Fibroblast of peridontal ligament (primary cell): ENCODE data around the gene MSRB1.
A peak's percentile ranks its signal among the peaks of the same experiment; 100 is the strongest.

ENCODE experiments used
- DNase-seq: peaks from one replicate; pipeline ENCODE4 v3.0.0-alpha.2; 2010; ENCODE audit errors: extremely low read depth

Gene MSRB1, protein sequence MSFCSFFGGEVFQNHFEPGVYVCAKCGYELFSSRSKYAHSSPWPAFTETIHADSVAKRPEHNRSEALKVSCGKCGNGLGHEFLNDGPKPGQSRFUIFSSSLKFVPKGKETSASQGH

DNA sequence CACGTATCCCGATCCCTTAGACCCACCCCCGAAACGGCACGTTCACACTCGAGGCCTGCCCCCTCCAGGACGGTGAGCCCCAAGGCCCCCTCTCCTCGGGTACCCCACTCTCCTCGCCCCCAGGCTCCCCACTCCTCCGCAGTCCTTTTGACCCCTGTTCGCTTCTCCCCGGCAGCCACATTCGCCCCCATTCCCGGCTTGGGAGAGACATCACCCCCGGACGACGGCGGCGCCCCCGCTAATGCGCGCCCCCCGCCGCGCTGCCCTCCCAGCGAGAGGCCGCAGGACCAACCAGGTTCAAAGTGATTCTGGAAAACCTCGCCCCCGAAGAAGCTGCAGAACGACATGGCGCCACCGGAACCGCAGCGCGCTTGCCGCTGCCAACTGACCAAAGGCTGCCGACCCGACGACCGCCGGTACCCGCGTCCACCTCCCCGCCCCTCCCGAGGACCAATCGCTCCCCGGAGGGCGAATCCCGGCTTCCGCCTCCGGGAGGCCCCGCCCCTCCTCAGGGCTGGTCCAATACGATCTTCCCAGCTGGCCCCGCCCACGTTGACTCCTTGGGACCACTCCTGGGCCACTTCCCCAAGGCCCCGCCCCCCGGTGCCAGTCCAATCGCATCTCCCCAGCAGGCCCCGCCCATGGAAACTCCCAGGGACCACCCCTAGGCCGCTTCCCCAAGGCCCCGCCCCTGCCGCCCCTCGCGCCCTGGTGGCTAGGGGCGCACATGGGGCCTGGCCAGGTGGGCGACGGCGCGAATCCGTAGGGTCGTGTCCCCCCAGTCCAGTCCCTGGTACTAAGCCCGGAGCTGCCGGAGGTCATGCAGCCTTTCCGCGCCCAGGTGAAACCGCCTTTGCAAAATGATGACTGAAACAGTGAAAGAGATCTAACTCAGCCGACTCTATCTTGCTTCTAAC lies at the start of gene MSRB1:
TSS of gene MSRB1 (minus strand) at position 390 of the 917 bp plus-strand sequence. CDS start at position 347, 43 bp downstream.
- DNase-seq, result peak; percentile 93

DNA sequence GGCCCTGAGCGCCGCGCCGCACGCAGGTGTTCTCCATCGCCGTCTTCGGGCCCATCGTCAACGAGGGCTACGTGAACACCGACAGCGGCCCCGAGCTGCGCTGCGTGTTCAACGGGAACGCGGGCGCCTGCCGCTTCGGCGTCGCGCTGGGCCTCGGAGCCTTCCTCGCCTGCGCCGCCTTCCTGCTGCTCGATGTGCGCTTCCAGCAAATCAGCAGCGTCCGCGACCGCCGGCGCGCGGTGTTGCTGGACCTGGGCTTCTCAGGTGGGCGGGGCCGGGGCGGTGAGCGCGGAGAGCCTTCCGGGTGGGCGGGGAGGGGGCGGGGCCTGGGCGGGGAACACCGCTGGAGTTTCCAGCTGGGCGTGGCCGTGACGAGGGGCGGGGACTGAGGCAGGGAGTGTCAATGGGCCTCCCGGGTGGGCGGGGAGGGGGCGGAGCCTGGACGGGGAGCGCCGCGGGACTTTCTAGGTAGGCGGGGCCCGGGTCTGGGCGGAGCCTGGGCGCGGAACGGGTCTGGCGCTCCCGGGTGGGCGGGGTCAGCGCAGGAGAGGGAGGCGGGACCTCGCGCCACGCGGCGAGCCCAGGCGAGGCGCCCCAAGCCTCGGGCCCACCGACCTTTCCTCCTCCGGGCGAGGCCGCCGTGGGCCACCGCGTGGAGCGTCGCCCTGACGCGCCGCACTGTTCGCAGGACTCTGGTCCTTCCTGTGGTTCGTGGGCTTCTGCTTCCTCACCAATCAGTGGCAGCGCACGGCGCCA lies 49.1 kb upstream of the MSRB1 start:
- peak; percentile 75 for DNase-seq

DNA sequence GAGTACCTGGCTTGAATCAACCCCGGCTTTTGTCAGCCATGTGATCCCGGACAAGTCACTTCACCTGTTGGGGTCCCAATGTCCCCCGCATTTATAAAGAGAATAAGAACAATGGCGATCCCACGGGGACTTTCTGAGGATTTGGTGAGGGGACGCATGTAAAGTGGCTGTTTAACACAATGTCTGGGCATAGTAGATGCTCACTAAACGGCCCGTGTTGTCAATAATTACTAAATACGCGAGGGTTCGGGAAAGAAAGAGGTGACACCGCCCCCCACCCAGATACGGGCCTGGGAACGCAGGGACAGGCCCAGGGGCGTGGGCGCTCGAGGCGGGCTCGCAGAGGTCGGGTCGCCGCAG lies 48.6 kb upstream of the MSRB1 start:
- no peak for DNase-seq

DNA sequence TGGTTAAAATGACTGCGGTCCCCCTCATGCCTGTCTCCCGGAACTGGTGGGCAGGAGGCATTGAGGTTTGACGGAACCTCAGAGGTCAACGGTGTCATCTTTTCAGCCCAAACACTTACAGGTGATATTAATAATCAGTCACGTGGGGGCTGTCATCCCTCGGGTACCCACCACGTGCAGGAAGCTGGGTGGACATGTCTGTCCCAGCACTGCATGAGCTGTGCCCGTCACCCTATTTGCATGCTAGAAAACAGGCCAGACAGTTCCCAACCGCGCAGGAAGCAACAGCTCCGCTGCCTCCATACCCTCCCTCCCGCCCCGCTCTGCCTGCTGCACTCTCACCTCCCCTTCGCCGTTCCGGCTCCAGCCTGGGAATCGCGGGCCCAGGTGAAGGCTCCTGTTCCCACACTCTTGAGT lies 48.1 kb upstream of the MSRB1 start:
- no peak for DNase-seq

DNA sequence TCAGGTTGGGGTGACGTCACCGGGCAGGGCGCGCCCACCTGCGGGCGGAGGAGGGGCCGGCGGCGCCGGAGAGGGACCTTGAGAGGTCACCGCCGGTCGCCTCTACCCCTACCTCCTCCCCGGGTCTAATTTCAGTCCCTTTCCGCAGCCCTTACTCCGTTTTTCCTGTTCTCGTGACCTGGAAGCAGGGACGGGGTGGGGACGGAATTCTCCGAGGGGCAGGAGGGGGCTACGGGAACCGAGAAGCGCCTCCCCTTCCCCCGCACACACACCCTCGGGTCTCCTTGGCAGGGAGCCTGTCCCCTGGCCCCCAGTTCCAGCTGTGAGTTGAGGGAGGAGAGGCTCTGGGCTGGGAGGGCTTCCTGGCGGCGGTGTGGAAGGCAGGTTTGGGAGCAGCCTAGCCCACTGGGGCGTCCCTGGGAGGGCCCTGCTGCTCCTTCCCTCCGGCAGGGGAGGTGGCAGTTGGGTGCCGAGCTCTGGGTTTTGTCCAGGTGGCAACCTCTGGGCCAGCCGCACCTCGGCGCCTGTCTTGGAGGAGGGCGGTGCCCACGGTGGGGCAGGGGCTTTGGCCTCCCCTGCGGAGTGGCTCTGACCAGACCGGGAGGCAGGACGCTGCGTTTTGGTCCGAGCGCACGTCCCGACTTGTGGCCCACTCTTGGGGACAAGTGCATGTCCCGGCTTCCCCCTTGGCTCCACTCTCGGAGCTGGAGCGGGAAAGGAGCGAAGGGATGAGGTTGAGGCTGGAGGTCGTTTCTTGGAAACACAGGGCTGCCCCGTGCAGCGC lies 47.5 kb upstream of the MSRB1 start:
- DNase-seq, result no peak

DNA sequence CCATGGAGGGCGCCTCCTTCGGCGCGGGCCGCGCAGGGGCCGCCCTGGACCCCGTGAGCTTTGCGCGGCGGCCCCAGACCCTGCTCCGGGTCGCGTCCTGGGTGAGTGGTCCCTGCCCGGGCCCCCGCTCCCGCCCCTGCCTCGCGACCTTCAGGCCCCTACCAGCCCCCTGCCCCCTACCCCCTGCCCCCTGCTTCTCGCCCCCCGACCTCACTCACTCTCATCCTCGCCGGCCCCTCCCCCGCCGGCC lies 47.0 kb upstream of the MSRB1 start:
- DNase-seq, result no peak

DNA sequence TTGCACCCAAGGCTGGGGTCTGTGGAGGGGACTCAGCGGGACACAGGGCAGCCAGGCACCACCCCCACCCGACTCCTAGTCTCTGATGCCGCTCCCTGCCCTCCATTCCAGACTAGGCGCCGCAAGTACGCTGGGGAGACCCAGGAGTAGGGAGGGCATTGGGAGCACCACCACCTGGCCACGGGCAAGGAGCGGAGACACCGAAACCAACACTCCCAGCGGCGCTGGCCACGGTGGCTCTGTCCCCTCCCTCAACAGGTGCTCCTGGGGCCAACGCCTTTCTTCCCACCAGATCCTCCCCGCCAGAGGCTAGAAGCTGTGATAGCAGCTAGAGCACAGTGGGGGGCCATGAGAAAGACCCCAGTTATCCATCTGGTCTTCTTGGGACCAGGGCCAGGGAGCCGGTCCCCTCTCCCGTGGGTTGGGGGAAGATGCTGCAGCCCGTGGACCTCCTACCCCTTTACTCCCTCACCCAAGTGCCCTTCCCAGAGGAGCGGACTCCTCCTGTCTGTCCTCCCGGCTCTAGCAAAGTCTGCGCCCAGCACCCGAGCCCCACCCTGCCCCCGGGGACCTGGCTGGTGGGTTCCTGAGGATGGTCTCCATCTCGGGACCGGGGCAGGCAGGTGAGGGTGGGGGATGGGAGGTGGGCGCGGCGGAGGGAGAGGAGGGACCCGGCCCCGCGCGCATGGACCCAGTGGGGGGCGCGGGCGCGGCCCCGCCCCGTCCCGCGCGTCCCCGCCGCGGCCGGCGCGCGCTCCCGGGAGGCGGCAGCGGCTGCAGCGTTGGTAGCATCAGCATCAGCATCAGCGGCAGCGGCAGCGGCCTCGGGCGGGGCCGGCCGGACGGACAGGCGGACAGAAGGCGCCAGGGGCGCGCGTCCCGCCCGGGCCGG lies 46.5 kb upstream of the MSRB1 start, which contains the start of gene SYNGR3:
TSS of gene SYNGR3 (plus strand) at position 762 of the 892 bp plus-strand sequence. CDS start 133 bp downstream, outside the sequence.
- DNase-seq, result no peak

DNA sequence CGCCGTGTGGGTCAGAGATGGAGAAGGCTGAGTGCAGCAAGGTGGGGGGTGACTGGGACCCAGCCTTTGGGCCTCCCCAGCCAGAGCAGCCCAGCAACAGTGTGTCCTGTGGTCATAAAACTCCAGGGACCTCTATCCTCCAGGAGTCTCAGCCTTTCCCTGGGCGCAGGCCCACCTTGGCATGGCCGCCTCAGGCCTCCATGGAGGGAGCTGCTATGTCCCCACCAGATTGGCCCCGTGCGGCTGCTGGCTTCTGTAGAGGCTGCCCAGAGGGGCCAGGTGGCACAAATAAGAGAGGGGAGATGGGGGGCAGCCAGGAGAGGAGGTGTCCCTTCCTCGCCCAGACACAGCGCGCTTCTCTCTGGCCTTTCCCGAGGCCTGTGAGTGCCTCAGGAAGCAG lies 44.2 kb upstream of the MSRB1 start:
- DNase-seq, result no peak

DNA sequence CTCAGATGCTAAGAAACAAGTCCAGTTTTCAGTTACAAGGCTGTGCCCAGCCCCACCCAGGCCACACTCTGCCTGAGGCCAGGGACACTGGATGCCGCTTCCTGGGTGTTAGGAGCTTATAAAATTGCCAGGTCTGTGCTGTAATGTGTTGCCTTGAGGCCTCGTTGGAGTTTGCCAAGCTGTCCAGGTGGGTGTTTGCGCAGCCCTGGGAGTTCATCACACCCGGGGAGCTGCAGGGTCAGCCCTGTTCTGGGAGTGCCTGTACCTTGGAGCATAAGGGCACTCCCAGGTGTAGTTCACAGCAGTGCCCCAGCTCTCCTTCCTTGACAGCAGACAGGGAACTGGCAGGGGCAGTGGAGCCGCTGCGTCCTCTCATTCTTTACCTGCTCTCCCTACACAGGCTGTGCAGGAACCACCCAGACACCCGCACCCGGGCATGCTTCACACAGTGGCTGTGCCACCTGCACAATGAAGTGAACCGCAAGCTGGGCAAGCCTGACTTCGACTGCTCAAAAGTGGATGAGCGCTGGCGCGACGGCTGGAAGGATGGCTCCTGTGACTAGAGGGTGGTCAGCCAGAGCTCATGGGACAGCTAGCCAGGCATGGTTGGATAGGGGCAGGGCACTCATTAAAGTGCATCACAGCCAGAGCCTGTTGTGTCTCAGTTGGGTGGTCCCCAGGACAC lies 42.6 kb upstream of the MSRB1 start:
- DNase-seq, result no peak

DNA sequence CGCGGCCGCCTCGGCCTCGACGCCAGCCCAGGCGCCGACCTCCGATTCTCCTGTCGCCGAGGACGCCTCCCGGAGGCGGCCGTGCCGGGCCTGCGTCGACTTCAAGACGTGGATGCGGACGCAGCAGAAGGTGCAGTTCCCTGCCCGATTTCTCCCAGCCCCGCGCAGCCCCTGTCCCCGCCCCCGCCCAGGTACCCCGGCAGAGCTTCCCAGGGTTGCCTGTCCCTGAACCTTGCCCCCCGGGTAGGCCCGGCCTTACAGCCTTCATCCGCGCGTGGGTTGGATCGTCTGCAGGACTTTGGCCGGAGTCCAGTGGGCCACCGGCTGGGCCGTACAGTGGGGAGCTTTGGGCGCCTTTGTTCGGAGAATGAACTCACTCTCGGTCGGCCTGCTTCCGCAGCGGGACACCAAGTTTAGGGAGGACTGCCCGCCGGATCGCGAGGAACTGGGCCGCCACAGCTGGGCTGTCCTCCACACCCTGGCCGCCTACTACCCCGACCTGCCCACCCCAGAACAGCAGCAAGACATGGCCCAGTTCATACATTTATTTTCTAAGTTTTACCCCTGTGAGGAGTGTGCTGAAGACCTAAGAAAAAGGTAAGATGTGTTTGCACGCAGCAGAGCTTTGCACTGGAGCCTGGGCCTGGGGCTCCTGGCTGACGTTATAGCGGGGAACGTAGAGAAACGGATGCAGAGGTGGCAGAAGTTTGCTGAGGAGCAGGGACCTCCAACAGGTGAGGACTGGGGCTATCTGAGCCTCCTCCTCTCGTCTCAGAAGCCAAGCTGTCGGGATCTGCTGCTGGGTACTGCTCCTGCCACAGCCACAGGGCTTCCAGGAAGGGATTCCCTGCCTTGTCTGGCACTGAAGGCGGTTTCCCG lies 41.6 kb upstream of the MSRB1 start:
- peak; percentile 14 for DNase-seq

DNA sequence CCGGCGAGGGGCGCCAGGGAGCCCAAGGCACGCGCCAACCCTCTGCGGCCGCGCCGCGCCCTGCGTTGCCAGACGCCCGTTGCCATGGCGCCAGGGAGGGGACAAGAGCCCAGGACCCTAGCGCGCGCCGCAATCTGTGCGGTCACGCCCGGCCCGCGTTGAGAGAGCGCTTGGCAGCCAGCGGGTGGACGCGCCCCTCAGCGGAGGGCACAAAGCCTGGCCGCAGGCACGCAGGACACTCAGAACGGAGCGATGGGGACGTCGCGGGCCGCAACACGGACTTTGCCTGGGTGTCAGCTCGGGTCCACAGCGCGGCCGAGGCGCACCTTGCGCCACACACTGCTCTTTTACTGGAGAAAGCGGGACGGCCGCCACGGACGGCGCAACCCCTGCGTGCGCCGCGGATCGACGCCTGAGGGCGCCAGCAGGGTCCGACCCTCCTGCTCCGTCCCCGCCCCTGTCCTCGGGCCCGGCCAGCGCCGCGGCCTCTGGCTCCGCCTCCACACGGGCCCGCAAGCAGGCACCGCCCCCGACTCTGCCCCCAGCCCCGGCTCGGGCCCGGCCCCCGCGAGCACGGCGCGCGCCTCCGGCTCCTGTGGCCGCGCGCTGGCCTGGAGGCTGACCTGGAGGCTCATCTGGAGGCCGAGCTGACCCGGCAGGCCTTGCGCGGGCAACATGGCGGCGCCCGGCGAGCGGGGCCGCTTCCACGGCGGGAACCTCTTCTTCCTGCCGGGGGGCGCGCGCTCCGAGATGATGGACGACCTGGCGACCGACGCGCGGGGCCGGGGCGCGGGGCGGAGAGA lies 40.7 kb upstream of the MSRB1 start, which contains the start of gene GFER:
TSS of gene GFER (plus strand) at position 650 of the 803 bp plus-strand sequence. CDS start at position 676, 26 bp downstream.
- DNase-seq, result peak; percentile 88

DNA sequence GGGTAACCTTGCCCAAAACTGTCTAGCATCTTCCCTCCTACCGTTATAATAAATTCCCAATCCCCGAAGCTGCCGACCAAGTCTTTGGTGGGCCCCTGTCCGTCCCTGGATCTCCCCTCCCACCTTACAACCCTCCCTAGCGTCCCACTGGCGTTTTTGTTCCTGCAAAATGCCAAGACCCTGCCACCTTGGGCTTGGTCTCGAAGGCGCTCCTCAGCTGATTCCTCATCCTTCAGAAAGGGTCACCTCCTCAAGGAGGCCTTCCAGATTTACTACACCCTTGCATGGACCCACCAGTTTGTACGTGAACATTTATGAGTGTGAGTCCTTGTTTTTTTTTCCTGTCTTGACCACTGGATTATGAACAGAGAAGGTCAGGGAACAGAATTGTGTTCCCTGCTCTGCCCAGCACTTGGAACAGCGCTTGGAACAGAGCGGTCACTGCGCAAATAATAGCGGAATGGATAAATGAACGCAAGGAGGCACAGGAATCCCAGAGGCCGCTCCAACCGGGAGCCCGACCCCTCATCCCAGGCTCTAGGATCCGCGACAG lies 40.1 kb upstream of the MSRB1 start:
- no peak for DNase-seq

DNA sequence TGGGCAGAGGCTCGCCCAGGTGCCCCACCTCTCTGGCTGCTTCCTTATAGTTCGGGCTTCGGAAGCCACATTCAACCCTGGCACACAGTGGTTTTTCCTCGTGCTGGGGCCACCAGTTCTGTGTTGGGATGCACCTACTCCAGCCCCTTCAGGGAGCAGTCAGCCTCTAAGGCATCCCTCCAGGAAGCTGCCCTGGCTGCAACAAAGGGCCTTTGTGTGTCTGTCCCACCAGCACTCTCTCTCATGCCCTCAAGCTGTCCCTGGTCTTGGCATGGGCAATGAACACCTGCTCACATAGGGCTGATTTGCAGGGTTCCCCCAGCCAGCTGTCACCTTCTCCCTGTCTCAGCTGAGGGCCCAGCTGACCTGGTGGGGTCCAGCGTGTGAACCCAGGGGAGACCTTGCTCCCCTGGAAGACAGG lies 39.0 kb upstream of the MSRB1 start:
- DNase-seq, result no peak

DNA sequence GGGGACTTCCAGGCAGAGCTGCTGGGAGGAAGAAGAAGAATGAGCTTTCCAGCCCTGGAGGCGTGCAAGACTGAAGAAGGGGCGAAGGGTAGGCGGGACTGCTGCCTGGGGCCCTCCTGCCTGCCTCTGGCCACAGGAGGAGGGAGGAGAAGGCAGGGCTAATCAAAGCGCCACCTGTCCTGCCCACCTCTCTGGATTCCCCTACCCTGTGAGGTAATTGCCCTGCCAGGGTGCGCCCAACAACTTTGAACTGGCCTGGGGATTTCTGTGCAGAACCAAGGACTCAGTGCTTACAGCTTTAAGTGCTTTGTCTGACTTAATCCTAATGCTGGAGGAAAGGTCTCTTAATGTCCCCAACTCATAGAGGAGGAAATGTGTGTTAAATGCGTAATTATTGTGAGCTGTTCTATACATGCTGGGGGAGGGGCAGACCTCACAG lies 38.4 kb upstream of the MSRB1 start, which contains the start of gene NOXO1:
TSS of gene NOXO1 (minus strand) at position 72 of the 439 bp plus-strand sequence. CDS start 290 bp downstream, outside the sequence.
- no peak for DNase-seq

DNA sequence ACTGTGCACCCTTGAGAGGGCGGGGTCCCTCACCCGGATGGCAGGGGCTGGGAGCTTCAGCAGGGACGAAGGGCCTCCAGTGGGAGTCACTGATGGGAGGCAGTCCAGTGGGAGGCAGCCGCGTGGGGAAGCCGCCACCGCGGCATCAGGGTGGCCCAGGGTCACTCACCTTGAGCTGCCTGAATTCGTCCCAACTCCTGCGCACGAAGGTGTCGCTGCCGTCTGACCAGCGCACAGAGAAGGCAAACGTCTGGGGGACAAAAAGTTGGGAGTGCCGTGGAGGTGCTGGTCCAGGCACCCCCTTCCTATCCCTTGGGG lies 37.7 kb upstream of the MSRB1 start:
- no peak for DNase-seq

DNA sequence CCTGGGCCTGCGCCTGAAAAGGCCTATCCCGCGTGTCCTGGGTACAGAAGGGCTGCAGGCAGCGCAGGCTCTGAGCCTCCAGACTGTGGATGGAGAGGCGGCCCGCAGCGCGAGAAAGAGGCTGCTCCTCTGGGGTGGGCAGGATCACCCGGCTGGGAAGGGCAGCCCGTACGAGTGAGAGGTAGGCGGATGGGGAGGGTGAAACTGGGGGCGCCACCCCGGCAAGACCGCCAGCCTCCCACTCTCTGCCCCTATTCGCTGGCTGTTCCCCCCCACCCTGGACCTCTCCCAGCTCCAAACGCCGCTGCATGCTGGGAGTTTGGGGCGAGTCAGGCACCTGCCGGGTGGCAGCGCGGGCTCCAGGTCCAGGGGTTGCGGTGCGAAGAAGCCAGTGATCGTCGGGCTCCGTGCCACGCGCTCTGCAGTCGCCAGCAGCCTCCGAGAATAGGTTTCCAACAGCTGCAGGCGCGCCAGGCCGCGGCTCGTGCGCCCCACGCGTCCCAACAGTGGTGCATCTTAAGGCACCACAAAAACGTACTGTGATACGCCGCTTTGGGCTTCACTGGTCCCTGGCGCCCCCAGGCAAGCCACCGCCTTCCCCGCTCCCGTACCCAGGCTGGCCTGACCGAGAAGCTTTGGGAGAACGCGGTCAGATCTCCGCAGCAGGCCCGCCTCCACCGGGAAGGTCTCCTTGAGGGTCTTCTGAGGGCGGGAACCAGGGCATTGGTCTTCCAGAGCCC lies 37.2 kb upstream of the MSRB1 start:
- DNase-seq, result no peak

DNA sequence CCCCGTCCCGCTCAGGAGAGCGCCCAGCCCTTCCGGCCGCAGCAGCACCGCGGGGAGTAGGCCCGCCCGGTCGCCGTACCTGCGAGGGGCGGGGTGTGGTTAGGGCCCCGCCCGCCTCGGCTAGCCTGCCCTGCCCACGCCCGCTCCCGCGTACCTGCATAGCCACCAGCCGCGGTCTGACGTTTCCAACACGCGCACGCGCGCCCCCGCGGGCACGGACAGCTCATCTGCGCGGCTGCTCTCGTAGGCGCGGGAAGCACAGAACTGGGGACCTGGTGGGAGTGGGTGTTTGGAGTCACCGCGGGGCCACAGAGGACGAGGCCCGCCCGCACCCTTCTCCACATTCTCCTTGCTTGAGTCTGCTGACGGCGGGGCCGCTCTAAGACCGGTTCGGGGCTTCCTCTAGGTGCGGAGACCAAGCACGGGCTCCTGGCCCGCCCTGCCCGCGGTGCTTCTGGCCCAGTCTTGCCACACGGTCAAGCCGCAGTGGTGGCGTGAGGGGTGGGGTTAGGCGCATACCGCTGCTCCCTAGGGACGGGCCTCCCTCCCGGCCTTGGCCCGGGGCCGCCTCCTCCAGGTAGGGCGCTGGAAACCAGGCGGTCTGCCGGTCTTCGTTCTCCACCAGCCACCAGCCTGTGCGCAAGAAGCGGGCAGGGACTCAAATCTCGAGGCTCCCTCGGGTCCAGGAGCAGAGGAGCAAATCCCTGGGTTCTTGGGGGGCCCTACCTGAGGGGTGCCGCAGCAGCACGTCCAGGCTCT lies 36.5 kb upstream of the MSRB1 start:
- no peak for DNase-seq
